IMR-90 (cell line): ENCODE results near the gene SNRPF. TPM values are rescaled to one million over a fixed set of nuclear protein-coding genes. Genes with fewer than 3 reads are reported as not detected.

Experiments
- ATAC-seq: fragments of 200-7000 bp; cut with Tn5 transposase; 2 replicates; pipeline ENCODE4 v1.9.1; 2020; ENCODE audit warnings: low read depth, mild to moderate bottlenecking, moderate library complexity
- BruUV-seq: library from RNA; stranded (reverse); fragments of 400-500 nt; replicated peaks from 2 replicates; lab custom pipeline; 2021; lab: Mats Ljungman, UMichigan
- CTCF ChIA-PET: fragments of 300-600 bp; formaldehyde crosslinking; extraction: SDS; loops from one replicate; lab custom pipeline; 2021; ENCODE audit warnings: antibody characterized with exemption; lab: Yijun Ruan, JAX
- POLR2A ChIA-PET: fragments of 300-600 bp; sonication (Branson Sonifier 250); formaldehyde crosslinking; loops from one replicate; lab custom pipeline; 2022; ENCODE audit warnings: antibody characterized with exemption; ENCODE audit not compliant: unreplicated experiment; lab: Charles Lee
- DNase-seq: peaks from one replicate; pipeline ENCODE4 v3.0.0; 2013
- H2AFZ ChIP-seq: replicated peaks from 2 replicates; pipeline ENCODE3; 2013; ENCODE audit warnings: low read length, mild to moderate bottlenecking; ENCODE audit not compliant: poor library complexity
- H2AK5ac ChIP-seq: 2 replicates; pipeline ENCODE4 v1.6.1; 2013; ENCODE audit warnings: low read depth, low read length, inconsistent platforms
- H2AK9ac ChIP-seq: replicated peaks from 2 replicates; pipeline ENCODE3; 2013; ENCODE audit warnings: mild to moderate bottlenecking, low read depth, low read length, moderate library complexity; ENCODE audit not compliant: poor library complexity
- H2BK120ac ChIP-seq: 2 replicates; pipeline ENCODE4 v1.6.1; 2013; ENCODE audit warnings: low read depth, low read length, inconsistent platforms
- H2BK15ac ChIP-seq: 3 replicates; pipeline ENCODE4 v1.6.1; 2013; ENCODE audit warnings: low read depth, low read length, inconsistent platforms
- H2BK20ac ChIP-seq: 2 replicates; pipeline ENCODE4 v1.6.1; 2013; ENCODE audit warnings: low read depth, mild to moderate bottlenecking, inconsistent platforms, low read length, moderate library complexity
- H2BK5ac ChIP-seq: 2 replicates; pipeline ENCODE4 v1.6.1; 2013; ENCODE audit warnings: mild to moderate bottlenecking, low read depth, low read length, inconsistent platforms; ENCODE audit not compliant: poor library complexity, severe bottlenecking
- H3K14ac ChIP-seq: replicated peaks from 2 replicates; pipeline ENCODE4 v1.6.1; 2013; ENCODE audit warnings: low read depth, low read length, inconsistent platforms
- H3K18ac ChIP-seq: 2 replicates; pipeline ENCODE4 v1.6.1; 2013; ENCODE audit warnings: low read depth, low read length, control low read depth
- H3K23ac ChIP-seq: 2 replicates; pipeline ENCODE4 v1.6.1; 2013; ENCODE audit warnings: low read depth, low read length, inconsistent platforms
- H3K27ac ChIP-seq: 2 replicates; pipeline ENCODE4 v1.5.1; 2013; ENCODE audit warnings: mild to moderate bottlenecking, control low read depth, low read length; ENCODE audit not compliant: insufficient read depth
- H3K27me3 ChIP-seq: 2 replicates; pipeline ENCODE4 v1.6.1; 2013; ENCODE audit warnings: low read length; ENCODE audit not compliant: control insufficient read depth, insufficient read depth
- H3K36me3 ChIP-seq: 2 replicates; pipeline ENCODE4 v1.6.1; 2013; ENCODE audit warnings: low read length, mixed read lengths; ENCODE audit not compliant: control insufficient read depth, insufficient read depth
- H3K4ac ChIP-seq: 2 replicates; pipeline ENCODE4 v1.6.1; 2013; ENCODE audit warnings: low read depth, low read length, inconsistent platforms
- H3K4me1 ChIP-seq: 2 replicates; pipeline ENCODE4 v1.6.1; 2013; ENCODE audit warnings: low read length, mixed read lengths; ENCODE audit not compliant: control insufficient read depth, insufficient read depth
- H3K4me2 ChIP-seq: 2 replicates; pipeline ENCODE4 v1.6.1; 2013; ENCODE audit warnings: low read depth, mild to moderate bottlenecking, control low read depth, low read length, moderate library complexity
- H3K4me3 ChIP-seq: 2 replicates; pipeline ENCODE4 v1.5.1; 2013; ENCODE audit warnings: low read depth, mild to moderate bottlenecking, control low read depth, low read length, moderate library complexity; ENCODE audit not compliant: insufficient read depth
- H3K56ac ChIP-seq: 2 replicates; pipeline ENCODE4 v1.6.1; 2013; ENCODE audit warnings: low read length, inconsistent platforms; ENCODE audit not compliant: insufficient read depth; ENCODE audit errors: extremely low read depth
- H3K79me1 ChIP-seq, 2 experiments: 2 replicates each; pipeline ENCODE4 v1.6.1; 2013; ENCODE audit warnings: low read length in 2 of 2, inconsistent platforms in 1 of 2, low read depth in 1 of 2
- H3K9ac ChIP-seq: 2 replicates; pipeline ENCODE4 v1.6.1; 2013; ENCODE audit warnings: low read depth, low read length, control low read depth
- H3K9me1 ChIP-seq: 2 replicates; pipeline ENCODE4 v1.6.1; 2013; ENCODE audit warnings: low read length, inconsistent platforms; ENCODE audit not compliant: insufficient read depth
- H3K9me3 ChIP-seq: 2 replicates; pipeline ENCODE4 v1.6.1; 2013; ENCODE audit warnings: low read length; ENCODE audit not compliant: control insufficient read depth, insufficient read depth
- H4K20me1 ChIP-seq: 2 replicates; pipeline ENCODE4 v1.6.1; 2013; ENCODE audit warnings: low read length, inconsistent platforms; ENCODE audit not compliant: insufficient read depth
- H4K5ac ChIP-seq: 2 replicates; pipeline ENCODE4 v1.6.1; 2013; ENCODE audit warnings: mild to moderate bottlenecking, low read depth, low read length, control low read depth
- H4K8ac ChIP-seq, 2 experiments: 2 replicates each; pipeline ENCODE4 v1.6.1; 2013; ENCODE audit warnings: low read depth in 2 of 2, low read length in 2 of 2, control low read depth in 1 of 2, inconsistent platforms in 1 of 2
- H4K91ac ChIP-seq: 2 replicates; pipeline ENCODE4 v1.6.1; 2013; ENCODE audit warnings: low read depth, low read length, inconsistent platforms; ENCODE audit not compliant: insufficient read depth
- CHD1 ChIP-seq: IDR thresholded peaks from 2 replicates; pipeline ENCODE4 v1.6.1; 2012; ENCODE audit warnings: low read depth, low read length, improper control_type of control experiment
- CTCF ChIP-seq: conservative IDR thresholded peaks from 2 replicates; pipeline ENCODE4 v1.5.1; 2012; ENCODE audit warnings: mild to moderate bottlenecking, low read depth, low read length, improper control_type of control experiment
- MAFK ChIP-seq: IDR thresholded peaks from 2 replicates; pipeline ENCODE4 v1.6.1; 2012; ENCODE audit warnings: low read depth, low read length, improper control_type of control experiment
- MAZ ChIP-seq: IDR thresholded peaks from 2 replicates; pipeline ENCODE4 v1.6.1; 2012; ENCODE audit warnings: low read depth, mild to moderate bottlenecking, low read length, improper control_type of control experiment, moderate library complexity, borderline replicate concordance
- NFE2L2 ChIP-seq: fragments of 150-350 bp; IDR thresholded peaks from 2 replicates; pipeline ENCODE4 v1.6.1; 2016; ENCODE audit warnings: low read depth, mild to moderate bottlenecking, low read length
- SMC3 ChIP-seq: fragments of 150-350 bp; IDR thresholded peaks from 2 replicates; pipeline ENCODE4 v1.6.1; 2016; ENCODE audit warnings: low read depth, mild to moderate bottlenecking, antibody characterized with exemption, low read length, moderate library complexity
- WGBS, 2 experiments: methylation state at CpG; one replicate each; pipeline versions ENCODE4 v1.1.5 to v1.1.7; 2013; ENCODE audit warnings: missing lambda C conversion rate in 2 of 2; ENCODE audit not compliant: insufficient read length in 1 of 2; ENCODE audit errors: extremely low coverage in 2 of 2; 5-methylcytosine and 5-hydroxymethylcytosine counted together
- dilution Hi-C: fragments of 300-500 bp; cut with HindIII; formaldehyde crosslinking; loops from one replicate; pipeline ENCODE4 v1.14.3; 2018; ENCODE audit warnings: low sequenced_read_pairs; ENCODE audit not compliant: unreplicated experiment
- in situ Hi-C: fragments of 300-500 bp; cut with MboI; formaldehyde crosslinking; loops from 3 replicates; pipeline ENCODE4 v1.14.3; 2019; ENCODE audit warnings: low sequenced_read_pairs, inconsistent platforms, mixed read lengths
- intact Hi-C: fragments of 100-400 bp; cut with micrococcal nuclease; formaldehyde crosslinking; loops from 2 replicates; pipeline ENCODE4 v1.10.0; 2022
- polyA plus RNA-seq, 3 experiments: library from polyadenylated mRNA; depleted of rRNA; stranded (reverse); fragments of >200 nt; gene quantifications; 2 replicates each; pipeline ENCODE4 v1.2.3, GENCODE V29; 2012; ENCODE audit warnings: low replicate concordance in 1 of 3
- total RNA-seq: library from RNA; depleted of rRNA; stranded (reverse); fragments of >200 nt; gene quantifications from 2 replicates; pipeline ENCODE4 v1.2.3, GENCODE V29; 2012; rRNA removed

Gene SNRPF
- total and polyA plus RNA-seq, 2 of the 4 experiments (the other 2 are of a cell fraction): 5.0 to 27.9 TPM

GRCh38 chr12:95909871-95910270, 51.1 kb downstream of the SNRPF start:
- no peak overlapping the region for H4K5ac ChIP-seq
- ChIA-PET POLR2A (no interaction called here), CTCF (no interaction called here)
- H3K14ac ChIP-seq: no peak overlapping the region
- no peaks in the 10 kb centered on the region for H3K79me1 ChIP-seq
- in situ Hi-C loops: no loop called here
- TF ChIP-seq MAZ (no peak), CHD1 (no peak), SMC3 (no peak), MAFK (peak; percentile 47), NFE2L2 (no peak), CTCF (no peak)
- H3K9me3 ChIP-seq: no peaks in the 10 kb centered on the region
- no peak overlapping the region for H3K4me2 ChIP-seq
- no peak for ATAC-seq
- no peaks in the 10 kb centered on the region for H3K9me1 ChIP-seq
- H3K18ac ChIP-seq: no peak overlapping the region
- DNase-seq: no peak
- H3K4me3 ChIP-seq: no peak overlapping the region
- H3K9ac ChIP-seq: no peak overlapping the region
- WGBS, 2 experiments: no CpG with 5 or more reads among the region's 3 CpGs
- H2BK15ac ChIP-seq: no peak overlapping the region
- H4K91ac ChIP-seq: no peak overlapping the region
- intact Hi-C loops: no loop called here
- H2BK5ac ChIP-seq: no peak overlapping the region
- no peak overlapping the region for H2AK9ac ChIP-seq
- H3K23ac ChIP-seq: no peak overlapping the region
- H4K20me1 ChIP-seq: no peaks in the 10 kb centered on the region
- H3K4ac ChIP-seq: no peak overlapping the region
- dilution Hi-C loops: no loop called here
- no peak overlapping the region for H2BK120ac ChIP-seq
- H4K8ac ChIP-seq: no peak overlapping the region
- no peak overlapping the region for H2BK20ac ChIP-seq
- no peaks in the 10 kb centered on the region for H3K36me3 ChIP-seq
- no peak overlapping the region for H2AFZ ChIP-seq
- no TSS peak for BruUV-seq
- no peaks in the 10 kb centered on the region for H3K4me1 ChIP-seq
- no peak overlapping the region for H3K56ac ChIP-seq
- no peak overlapping the region for H2AK5ac ChIP-seq
- no peaks in the 10 kb centered on the region for H3K27me3 ChIP-seq
- no peak overlapping the region for H3K27ac ChIP-seq

Other genes starting within 250 kb of the SNRPF start
- 38.6 and 56.6 TPM in 2 replicates for gene NTN4, start 68.2 kb upstream of the SNRPF start, total RNA-seq
- gene NTN4, start 68.2 kb upstream of the SNRPF start, polyA plus RNA-seq (2012; rRNA removed): 41.9 and 54.6 TPM in 2 replicates
- gene CCDC38, start 83.7 kb downstream of the SNRPF start, total RNA-seq: not detected in 2 replicates
- not detected in 2 replicates for gene CCDC38, start 83.7 kb downstream of the SNRPF start, polyA plus RNA-seq (2012; rRNA removed)
- under 0.01 TPM in 1 of 2 replicates, not detected in the other for gene AMDHD1, start 84.4 kb downstream of the SNRPF start, total RNA-seq
- not detected in 2 replicates for gene AMDHD1, start 84.4 kb downstream of the SNRPF start, polyA plus RNA-seq (2012; rRNA removed)
- under 0.01 and 0.56 TPM in 2 replicates for gene HAL, start 137.4 kb downstream of the SNRPF start, total RNA-seq
- gene HAL, start 137.4 kb downstream of the SNRPF start, polyA plus RNA-seq (2012; rRNA removed): 0.02 TPM in 1 of 2 replicates, not detected in the other
- 41.0 and 76.7 TPM in 2 replicates for gene LTA4H, start 176.6 kb downstream of the SNRPF start, total RNA-seq
- gene LTA4H, start 176.6 kb downstream of the SNRPF start, polyA plus RNA-seq (2012; rRNA removed): 37.9 and 43.3 TPM in 2 replicates